Mucosa of descending colon (tissue), 3 donors: ENCODE data around the gene CADM1. TPM values are rescaled to one million over a fixed set of nuclear protein-coding genes. Genes with fewer than 3 reads are reported as not detected.

Experiments
- ATAC-seq: fragments of 200-7000 bp; cut with Tn5 transposase; one replicate; pipeline ENCODE4 v1.9.1; 2020; ENCODE audit warnings: mild to moderate bottlenecking, moderate library complexity
- DNase-seq, 3 donors: peaks; one replicate each; pipeline ENCODE4 v3.0.0-alpha.2; 2020
- H3K36me3 ChIP-seq: fragments of 200-600 bp; one replicate; pipeline ENCODE4 v1.8.0; 2021; ENCODE audit warnings: low read depth, mild to moderate bottlenecking
- H3K4me1 ChIP-seq: fragments of 200-600 bp; one replicate; pipeline ENCODE4 v1.8.0; 2021; ENCODE audit warnings: low read depth, mild to moderate bottlenecking
- H3K4me3 ChIP-seq: fragments of 200-600 bp; one replicate; pipeline ENCODE4 v1.8.0; 2021; ENCODE audit warnings: mild to moderate bottlenecking
- H3K9me3 ChIP-seq: fragments of 200-600 bp; one replicate; pipeline ENCODE4 v1.8.0; 2021; ENCODE audit warnings: mild to moderate bottlenecking
- CTCF ChIP-seq: fragments of 200-600 bp; IDR thresholded peaks from one replicate; pipeline ENCODE4 v1.8.0; 2022; ENCODE audit warnings: antibody characterized with exemption, mild to moderate bottlenecking
- intact Hi-C, 2 donors: fragments of 100-400 bp; cut with DNase I in 1 of 2; cut with micrococcal nuclease in 1 of 2; formaldehyde crosslinking; loops; one replicate each; pipeline versions ENCODE4 v1.11.0 to v1.11.1; 2022; cut with DNase I, micrococcal nuclease
- total RNA-seq, 3 donors: library from RNA; stranded (reverse); fragmentation: NEBNext Ultra II Directional in 2 of 3; extraction: Animal tissue kit (Norgen Biotek cat#: 25700) in 2 of 3; gene quantifications; one replicate each; pipeline versions ENCODE4 v1.2.1 to v1.2.4, GENCODE V29; 2021 to 2023
- donor health status: DM: no; HTN: no; CAD: no; lungs with moderate emphysema.
- donor health status: DM: no; HTN: no; CAD: no.
- donor health status: DM: no; HTN: yes; CAD: no.

CADM1 gene
- total RNA-seq, 3 donors from 2014 or later: 4.3 to 20.2 (median 7.2) TPM

- H3K36me3 ChIP-seq: no peaks in the 10 kb centered on the region
- DNase-seq (no peak), ATAC-seq (no peak)
- H3K9me3 ChIP-seq: no peaks in the 10 kb centered on the region
- no peaks in the 10 kb centered on the region for H3K4me1 ChIP-seq
- intact Hi-C loops: no loop called here
- TF ChIP-seq CTCF: no peak
- no peak overlapping the region for H3K4me3 ChIP-seq
Observed at GRCh38 chr11:115217726-115218311, 286.4 kb downstream of the CADM1 start.

GRCh38 chr11:115215694-115216617 is 288.3 kb downstream of the CADM1 start:
- DNase-seq: no peak
- intact Hi-C loops: no loop called here
- no peaks in the 10 kb centered on the region for H3K9me3 ChIP-seq
- H3K36me3 ChIP-seq: no peaks in the 10 kb centered on the region
- no peak for ATAC-seq
- no peak overlapping the region for H3K4me3 ChIP-seq
- no peak for TF ChIP-seq CTCF
- H3K4me1 ChIP-seq: no peaks in the 10 kb centered on the region

GRCh38 chr11:115214644-115215234 is 289.5 kb downstream of the CADM1 start:
- intact Hi-C loops: no loop called here
- DNase-seq (no peak), ATAC-seq (no peak)
- Histone ChIP-seq H3K9me3 (no peaks in the 10 kb centered on the region), H3K4me1 (no peaks in the 10 kb centered on the region), H3K4me3 (no peak overlapping the region), H3K36me3 (no peaks in the 10 kb centered on the region)
- TF ChIP-seq CTCF: no peak

GRCh38 chr11:115213007-115213406 is 291.2 kb downstream of the CADM1 start:
- H3K36me3 ChIP-seq: no peaks in the 10 kb centered on the region
- no peaks in the 10 kb centered on the region for H3K9me3 ChIP-seq
- no peak for DNase-seq
- ATAC-seq: no peak
- no peaks in the 10 kb centered on the region for H3K4me1 ChIP-seq
- intact Hi-C loops: no loop called here
- no peak for TF ChIP-seq CTCF
- no peak overlapping the region for H3K4me3 ChIP-seq

- Histone ChIP-seq H3K9me3 (no peaks in the 10 kb centered on the region), H3K4me1 (no peaks in the 10 kb centered on the region), H3K36me3 (no peaks in the 10 kb centered on the region), H3K4me3 (no peak overlapping the region)
- no peak for DNase-seq
- intact Hi-C loops: no loop called here
- TF ChIP-seq CTCF: no peak
- ATAC-seq: no peak
Observed at GRCh38 chr11:115208808-115209259, 295.4 kb downstream of the CADM1 start.
